ENCODE results near the gene CAMTA1. TPM values are rescaled to one million over a fixed set of nuclear protein-coding genes. Genes with fewer than 3 reads are reported as not detected.

Gene CAMTA1
- total and polyA plus RNA-seq, 9 of the 15 experiments (the other 6 are each of a cell fraction or from before 2014, with no cell fraction given) = 43.9 to 161 (median 65.9) TPM

DNA sequence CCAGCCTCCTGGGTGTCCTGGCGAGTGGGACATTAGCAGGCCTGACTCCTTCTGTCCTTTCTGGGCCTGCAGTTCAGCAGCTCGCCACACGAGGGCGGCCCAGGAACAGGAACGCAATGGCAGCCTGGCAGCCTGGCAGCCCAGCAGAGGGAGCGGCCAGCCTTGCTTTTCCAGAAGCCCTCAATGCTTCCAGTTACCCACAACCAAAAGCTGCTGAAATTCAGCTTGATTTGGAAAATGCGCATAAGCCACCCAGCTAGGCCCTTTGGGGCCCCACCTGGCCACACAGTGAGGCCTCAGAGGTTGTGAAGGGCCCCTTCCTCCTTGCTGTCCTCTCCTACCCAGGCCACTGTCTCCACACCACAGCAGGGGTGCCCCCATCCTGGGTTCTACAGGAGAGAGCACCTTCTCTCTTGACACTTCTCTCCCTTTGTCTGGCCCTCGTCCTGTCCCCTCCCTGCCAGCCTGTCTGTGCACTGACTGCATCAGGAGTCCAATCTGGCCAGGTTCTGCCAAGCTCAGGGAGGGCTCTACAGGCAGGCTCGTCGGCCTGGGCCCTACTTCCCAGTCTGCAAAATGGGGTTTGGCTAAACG is 882.5 kb downstream of the CAMTA1 start (continued):
- TF ChIP-seq REST (IDR thresholded peaks at IDR 0.05; ENCODE audit: borderline replicate concordance) (peak; percentile 85), REST (CRISPR knock-in tag; IDR thresholded peaks at IDR 0.05; ENCODE audit: low read depth) (no peak), ZNF23 (CRISPR knock-in tag; IDR thresholded peaks at IDR 0.05) (no peak), ZNF384 (IDR thresholded peaks at IDR 0.05; ENCODE audit: low read depth, low read length) (0 out of 2 replicates have a peak, but pooled peaks have one; percentile 12), EGR1 (conservative IDR thresholded peaks at IDR 0.05) (no peak), CREM (IDR thresholded peaks at IDR 0.05; ENCODE audit: low read depth) (peak; percentile 34; the same call in 1 of the 2 replicates), YY1 (IDR thresholded peaks at IDR 0.05; ENCODE audit: borderline replicate concordance in 1 of 3, control insufficient read depth in 1 of 3, extremely low read depth in 1 of 3, insufficient read depth in 3 of 3, insufficient read length in 1 of 3, insufficient replicate concordance in 2 of 3, low read depth in 1 of 3, low read length in 2 of 3) (peak in 2 of 3 experiments; percentile 67 to 68), ZKSCAN1 (IDR thresholded peaks at IDR 0.05; ENCODE audit: low read depth, low read length) (0 out of 2 replicates have a peak, but pooled peaks have one; percentile 12), CTCFL (IDR thresholded peaks at IDR 0.05; ENCODE audit: borderline replicate concordance, insufficient read depth, low read depth, low read length, poor library complexity, severe bottlenecking) (peak; percentile 45), ZNF263 (CRISPR knock-in tag; IDR thresholded peaks at IDR 0.05; ENCODE audit: borderline replicate concordance) (peak; percentile 70; the same call in 1 of the 2 replicates), XRCC5 (IDR thresholded peaks at IDR 0.05; ENCODE audit: low read depth, low read length) (peak; percentile 72; the same call in 1 of the 2 replicates), RAD21 (CRISPR knock-in tag; conservative IDR thresholded peaks at IDR 0.05 in 1 of 2, IDR thresholded peaks at IDR 0.05 in 1 of 2) (peak; percentile 94 to 98), CC2D1A (IDR thresholded peaks at IDR 0.05) (0 out of 2 replicates have a peak, but pooled peaks have one; percentile 47), U2AF2 (optimal IDR thresholded peaks at IDR 0.05; ENCODE audit: low read depth, low read length) (no peak), GTF2F1 (IDR thresholded peaks at IDR 0.05; ENCODE audit: low read depth, low read length) (0 out of 2 replicates have a peak, but pooled peaks have one; percentile 42), TBL1XR1 (IDR thresholded peaks at IDR 0.05; ENCODE audit: low read length in 2 of 2) (no peak), SMC3 (conservative IDR thresholded peaks at IDR 0.05; ENCODE audit: insufficient read depth, low read depth, low read length) (peak; percentile 99), RB1 (IDR thresholded peaks at IDR 0.05; ENCODE audit: low read depth) (peak; percentile 79)
